ENCODE data around the gene MAPK14. TPM values are rescaled to one million over a fixed set of nuclear protein-coding genes. Genes with fewer than 3 reads are reported as not detected.

MAPK14 gene
- total and polyA plus RNA-seq, 2 of the 4 experiments (the other 2 are of a cell fraction) = 28.4 to 74.4 TPM

DNA sequence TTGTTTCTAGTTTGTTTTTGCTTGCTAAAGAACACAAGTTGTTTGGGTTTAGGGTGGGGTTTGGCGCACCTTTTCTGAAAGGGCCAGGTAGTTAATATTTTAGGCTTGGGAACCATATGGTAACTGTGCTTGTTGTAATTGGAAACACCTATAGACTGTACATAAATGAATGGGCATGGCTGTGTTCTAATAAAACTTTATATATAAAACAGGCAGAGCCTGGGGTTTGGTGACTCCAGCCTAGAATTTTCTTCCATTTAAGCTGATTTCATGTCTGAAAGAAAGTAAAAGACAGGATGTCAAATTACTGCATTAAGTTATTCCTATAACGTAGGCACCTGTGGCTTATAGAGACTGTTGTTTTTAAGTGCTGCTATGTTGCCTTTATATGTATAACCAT lies 66.6 kb downstream of the MAPK14 start:
- no peak overlapping the region for H3K56ac ChIP-seq (ENCODE audit: extremely low read depth, insufficient read depth, low read length)
- no peak overlapping the region for H3K23ac ChIP-seq (ENCODE audit: low read depth, low read length)
- H2BK20ac ChIP-seq (ENCODE audit: low read depth, low read length) = no peak overlapping the region
- H3K4ac ChIP-seq (ENCODE audit: low read depth, low read length) = no peak overlapping the region
- H2BK120ac ChIP-seq (ENCODE audit: low read depth, low read length) = no peak overlapping the region
- in situ Hi-C loops (cut with MboI; ENCODE audit: low sequenced_read_pairs) = no loop called here
- H3K14ac ChIP-seq (replicated peaks; ENCODE audit: low read depth, low read length) = no peak overlapping the region
- TF ChIP-seq FOS (IDR thresholded peaks at IDR 0.05; ENCODE audit: low read depth, low read length) (no peak), CEBPB (IDR thresholded peaks at IDR 0.05; ENCODE audit: low read depth, low read length) (no peak), RFX5 (IDR thresholded peaks at IDR 0.05; ENCODE audit: low read depth, low read length) (no peak), RCOR1 (IDR thresholded peaks at IDR 0.05; ENCODE audit: insufficient replicate concordance, low read length) (no peak), MAZ (IDR thresholded peaks at IDR 0.05; ENCODE audit: borderline replicate concordance, low read depth, low read length) (no peak), MXI1 (IDR thresholded peaks at IDR 0.05; ENCODE audit: borderline replicate concordance, low read depth, low read length) (no peak), NFE2L2 (IDR thresholded peaks at IDR 0.05; ENCODE audit: low read depth, low read length) (no peak), POLR2A (IDR thresholded peaks at IDR 0.05; ENCODE audit: low read depth, low read length) (no peak), MAFK (IDR thresholded peaks at IDR 0.05; ENCODE audit: low read depth, low read length) (no peak), BHLHE40 (IDR thresholded peaks at IDR 0.05; ENCODE audit: low read depth, low read length) (no peak)
- TF ChIP-seq, protein P1, sequence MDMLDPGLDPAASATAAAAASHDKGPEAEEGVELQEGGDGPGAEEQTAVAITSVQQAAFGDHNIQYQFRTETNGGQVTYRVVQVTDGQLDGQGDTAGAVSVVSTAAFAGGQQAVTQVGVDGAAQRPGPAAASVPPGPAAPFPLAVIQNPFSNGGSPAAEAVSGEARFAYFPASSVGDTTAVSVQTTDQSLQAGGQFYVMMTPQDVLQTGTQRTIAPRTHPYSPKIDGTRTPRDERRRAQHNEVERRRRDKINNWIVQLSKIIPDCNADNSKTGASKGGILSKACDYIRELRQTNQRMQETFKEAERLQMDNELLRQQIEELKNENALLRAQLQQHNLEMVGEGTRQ (IDR thresholded peaks at IDR 0.05; ENCODE audit: low read depth, low read length) = no peak
- TF ChIP-seq, protein P2, sequence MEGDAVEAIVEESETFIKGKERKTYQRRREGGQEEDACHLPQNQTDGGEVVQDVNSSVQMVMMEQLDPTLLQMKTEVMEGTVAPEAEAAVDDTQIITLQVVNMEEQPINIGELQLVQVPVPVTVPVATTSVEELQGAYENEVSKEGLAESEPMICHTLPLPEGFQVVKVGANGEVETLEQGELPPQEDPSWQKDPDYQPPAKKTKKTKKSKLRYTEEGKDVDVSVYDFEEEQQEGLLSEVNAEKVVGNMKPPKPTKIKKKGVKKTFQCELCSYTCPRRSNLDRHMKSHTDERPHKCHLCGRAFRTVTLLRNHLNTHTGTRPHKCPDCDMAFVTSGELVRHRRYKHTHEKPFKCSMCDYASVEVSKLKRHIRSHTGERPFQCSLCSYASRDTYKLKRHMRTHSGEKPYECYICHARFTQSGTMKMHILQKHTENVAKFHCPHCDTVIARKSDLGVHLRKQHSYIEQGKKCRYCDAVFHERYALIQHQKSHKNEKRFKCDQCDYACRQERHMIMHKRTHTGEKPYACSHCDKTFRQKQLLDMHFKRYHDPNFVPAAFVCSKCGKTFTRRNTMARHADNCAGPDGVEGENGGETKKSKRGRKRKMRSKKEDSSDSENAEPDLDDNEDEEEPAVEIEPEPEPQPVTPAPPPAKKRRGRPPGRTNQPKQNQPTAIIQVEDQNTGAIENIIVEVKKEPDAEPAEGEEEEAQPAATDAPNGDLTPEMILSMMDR (conservative IDR thresholded peaks at IDR 0.05; ENCODE audit: low read depth, low read length) = no peak
- TF ChIP-seq, protein P3, sequence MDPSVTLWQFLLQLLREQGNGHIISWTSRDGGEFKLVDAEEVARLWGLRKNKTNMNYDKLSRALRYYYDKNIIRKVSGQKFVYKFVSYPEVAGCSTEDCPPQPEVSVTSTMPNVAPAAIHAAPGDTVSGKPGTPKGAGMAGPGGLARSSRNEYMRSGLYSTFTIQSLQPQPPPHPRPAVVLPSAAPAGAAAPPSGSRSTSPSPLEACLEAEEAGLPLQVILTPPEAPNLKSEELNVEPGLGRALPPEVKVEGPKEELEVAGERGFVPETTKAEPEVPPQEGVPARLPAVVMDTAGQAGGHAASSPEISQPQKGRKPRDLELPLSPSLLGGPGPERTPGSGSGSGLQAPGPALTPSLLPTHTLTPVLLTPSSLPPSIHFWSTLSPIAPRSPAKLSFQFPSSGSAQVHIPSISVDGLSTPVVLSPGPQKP (IDR thresholded peaks at IDR 0.05; ENCODE audit: borderline replicate concordance, low read depth, low read length) = no peak
- H2BK5ac ChIP-seq (ENCODE audit: low read depth, low read length, poor library complexity, severe bottlenecking) = no peak overlapping the region
- no peak overlapping the region for H2AK5ac ChIP-seq (ENCODE audit: low read depth, low read length)
- 0 out of 2 replicates have a peak, but pooled peaks cover 7% of the 10 kb centered on the region for H4K20me1 ChIP-seq (ENCODE audit: insufficient read depth, low read length)
- H4K8ac ChIP-seq (ENCODE audit: low read depth in 2 of 2, low read length in 2 of 2) = no peak overlapping the region
- dilution Hi-C loops (cut with HindIII; ENCODE audit: low sequenced_read_pairs, unreplicated experiment) = no loop called here
- H4K5ac ChIP-seq (ENCODE audit: low read depth, low read length) = no peak overlapping the region
- no peak overlapping the region for H2AK9ac ChIP-seq (replicated peaks; ENCODE audit: low read depth, low read length, poor library complexity)
- intact Hi-C loops (cut with micrococcal nuclease) = loop anchor here (10.0 kb wide), 2 partner anchors 179 to 239 kb away; no protein-coding TSS in a partner anchor
- CTCF ChIA-PET = interaction anchor here (0.6 to 2.6 kb wide), 10 partner anchors 14 to 495 kb away, joined by 3 to 28 read pairs (median 4); partner anchors contain the start of gene MAPK14
- POLR2A ChIA-PET (ENCODE audit: unreplicated experiment) = interaction anchor here (0.6 kb wide), 1 partner anchor 64 kb away, joined by 5 read pairs; no protein-coding TSS in a partner anchor
- H3K4me2 ChIP-seq (ENCODE audit: low read depth, low read length) = no peak overlapping the region
- no peaks in the 10 kb centered on the region; the same call in 1 of the 2 replicates for H3K9me1 ChIP-seq (ENCODE audit: insufficient read depth, low read length)
- H2AFZ ChIP-seq (replicated peaks; ENCODE audit: low read length, poor library complexity) = no peak overlapping the region
- H2BK15ac ChIP-seq (ENCODE audit: low read depth, low read length) = no peak overlapping the region
- DNase-seq (no peak), ATAC-seq (ENCODE audit: low read depth) (no peak)
- no peak overlapping the region for H3K18ac ChIP-seq (ENCODE audit: low read depth, low read length)
- H3K9ac ChIP-seq (ENCODE audit: low read depth, low read length) = no peak overlapping the region
- no TSS peak for BruUV-seq (replicated peaks)
- H4K91ac ChIP-seq (ENCODE audit: insufficient read depth, low read depth, low read length) = no peak overlapping the region
- WGBS, 2 experiments (ENCODE audit: extremely low coverage in 2 of 2, insufficient read length in 1 of 2) = no CpG with 5 or more reads among the region's 2 CpGs
- H3K27me3 ChIP-seq (ENCODE audit: control insufficient read depth, insufficient read depth, low read length) = no peaks in the 10 kb centered on the region
- peaks cover 2% of the 10 kb centered on the region; the same call in 1 of the 2 replicates for H3K4me1 ChIP-seq (ENCODE audit: control insufficient read depth, insufficient read depth, low read length)
- H3K79me1 ChIP-seq (ENCODE audit: low read depth in 1 of 2, low read length in 2 of 2) = peaks cover 14 to 24% of the 10 kb centered on the region in 2 experiments; a peak in 3 of 4 replicates
- no peaks in the 10 kb centered on the region for H3K9me3 ChIP-seq (ENCODE audit: control insufficient read depth, insufficient read depth, low read length)
- no peak overlapping the region for H3K4me3 ChIP-seq (ENCODE audit: insufficient read depth, low read depth, low read length)
- no peak overlapping the region for H3K27ac ChIP-seq (ENCODE audit: insufficient read depth, low read length)
- peaks cover 14% of the 10 kb centered on the region for H3K36me3 ChIP-seq (ENCODE audit: control insufficient read depth, insufficient read depth, low read length)
